GM18502 (cell line): ENCODE results near the gene GLUD1.
"Not testable (repeated sequence)": the region's sequence is repeated elsewhere in the genome, so short reads cannot be mapped to it uniquely, and the experiment has no call there.

Experiments
- ATAC-seq: cut with Tn5 transposase; IDR thresholded peaks from one replicate; pipeline ENCODE4 v1.9.1; 2021; ENCODE audit warnings: mild to moderate bottlenecking; ENCODE audit not compliant: unreplicated experiment, poor library complexity

GLUD1 gene

DNA sequence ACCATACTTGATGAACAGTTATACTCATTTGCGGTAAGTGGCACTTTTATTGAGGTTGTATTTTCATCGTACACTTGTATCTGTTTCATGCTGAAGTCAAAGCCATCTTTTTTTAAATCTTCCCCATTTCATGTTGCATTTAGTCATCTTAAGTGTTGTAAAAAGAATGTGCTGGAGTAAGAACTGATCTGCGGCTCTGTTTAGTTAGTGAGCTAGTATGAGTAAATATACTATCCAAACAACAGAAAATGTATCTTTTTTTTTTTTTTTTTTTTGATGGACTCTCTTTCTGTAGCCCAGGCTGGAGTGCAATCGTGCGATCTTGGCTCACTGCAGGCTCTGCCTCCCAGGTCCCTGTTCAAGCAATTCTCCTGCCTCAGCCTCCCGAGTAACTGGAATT lies 87.0 kb downstream of the GLUD1 start:
- not testable (repeated sequence) for ATAC-seq

DNA sequence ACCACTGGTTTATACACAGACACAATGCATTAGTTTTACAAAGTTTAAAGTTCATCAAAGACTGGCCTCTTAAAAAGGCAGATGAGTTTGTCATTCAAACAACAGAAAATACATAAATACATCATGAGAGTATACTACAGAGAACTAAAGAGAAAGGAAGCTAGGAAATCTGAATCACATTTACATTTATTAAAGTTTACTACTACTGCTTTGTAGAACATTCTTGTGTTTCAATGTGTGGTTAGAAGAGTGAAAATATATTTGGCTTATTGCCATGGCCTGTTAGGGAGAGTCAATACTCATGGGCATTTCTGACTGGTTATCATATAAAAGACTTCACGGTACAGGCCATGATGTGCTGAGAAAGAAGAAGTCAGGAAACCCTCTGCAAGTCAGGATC lies 87.5 kb downstream of the GLUD1 start:
- ATAC-seq, result not testable (repeated sequence)

DNA sequence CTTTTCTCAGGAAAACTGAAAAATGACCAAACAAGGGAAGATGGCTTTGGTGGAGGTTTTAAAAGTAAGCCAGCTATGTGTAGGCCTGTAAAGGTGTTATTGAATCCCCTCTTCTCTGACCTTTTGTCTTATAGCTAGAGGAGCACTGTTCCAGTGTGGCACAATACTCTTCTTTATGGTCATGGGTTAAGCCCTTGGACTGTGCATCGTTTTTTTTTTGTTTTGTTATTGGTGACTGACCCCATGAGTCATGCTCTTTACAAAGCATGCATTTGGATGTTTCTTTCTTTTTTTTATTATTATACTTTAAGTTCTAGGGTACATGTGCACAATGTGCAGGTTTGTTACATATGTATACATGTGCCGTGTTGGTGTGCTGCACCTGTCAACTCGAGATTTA lies 94.2 kb downstream of the GLUD1 start:
- no peak for ATAC-seq
